Middle frontal gyrus (tissue), 1 donor: ENCODE data around the gene WARS2.

Experiments
- DNase-seq: peaks from one replicate; pipeline ENCODE4 v3.0.0-alpha.2; 2015; ENCODE audit warnings: low spot score; ENCODE audit errors: extremely low spot score

WARS2 gene

GRCh38 chr1:119000371-119001180, 139.9 kb downstream of the WARS2 start:
- no peak for DNase-seq

GRCh38 chr1:118999348-119000071, 140.9 kb downstream of the WARS2 start:
- DNase-seq = no peak

GRCh38 chr1:118998171-118998570, 142.3 kb downstream of the WARS2 start:
- DNase-seq = no peak

- no peak for DNase-seq
Observed at GRCh38 chr1:118997225-118997624, 143.2 kb downstream of the WARS2 start.

- no peak for DNase-seq
Observed at GRCh38 chr1:118995312-118996016, 145.0 kb downstream of the WARS2 start.

GRCh38 chr1:118993700-118994026, 146.8 kb downstream of the WARS2 start:
- DNase-seq = no peak

GRCh38 chr1:118992868-118993699, 147.4 kb downstream of the WARS2 start:
- DNase-seq = no peak

GRCh38 chr1:118992237-118992825, 148.1 kb downstream of the WARS2 start:
- no peak for DNase-seq

- DNase-seq = no peak
Observed at GRCh38 chr1:118991448-118991847, 149.0 kb downstream of the WARS2 start.

GRCh38 chr1:118990513-118991152, 149.8 kb downstream of the WARS2 start:
- no peak for DNase-seq

GRCh38 chr1:118989878-118990378, 150.5 kb downstream of the WARS2 start:
- DNase-seq = no peak

GRCh38 chr1:118989006-118989815, 151.2 kb downstream of the WARS2 start:
- DNase-seq = no peak

GRCh38 chr1:118988186-118989005, 152.1 kb downstream of the WARS2 start, which contains the start of gene TBX15:
TBX15 (minus strand) TSS chr1:118988343; CDS start chr1:118987795, 548 bp downstream.
- no peak for DNase-seq

GRCh38 chr1:118987468-118988185, 152.8 kb downstream of the WARS2 start:
- DNase-seq = no peak

GRCh38 chr1:118986555-118987467, 153.6 kb downstream of the WARS2 start:
- DNase-seq = no peak

GRCh38 chr1:118985640-118986554, 154.6 kb downstream of the WARS2 start:
- DNase-seq = no peak
